Spleen (tissue), 11 donors: ENCODE measurements around the gene LATS1. TPM values are rescaled to one million over a fixed set of nuclear protein-coding genes. Genes with fewer than 3 reads are reported as not detected.

Source experiments
- DNase-seq: peaks from one replicate; pipeline ENCODE4 v3.0.0-alpha.2; 2020
- H3K27ac ChIP-seq, 8 donors: fragments of 200-600 bp; sonication (generic) in 7 of 8; 1 replicate in 4 of 8; 2 replicates in 4 of 8; pipeline versions ENCODE4 v1.5.0 to v1.8.0; 2016 to 2021; ENCODE audit warnings: inconsistent platforms in 4 of 8, mild to moderate bottlenecking in 4 of 8, moderate library complexity in 1 of 8
- H3K27me3 ChIP-seq, 7 donors: fragments of 200-600 bp; sonication (generic) in 6 of 7; replicated peaks in 1 of 7; 1 replicate in 4 of 7; 2 replicates in 3 of 7; pipeline versions ENCODE4 v1.5.0 to v1.8.0; 2016 to 2021; ENCODE audit warnings: inconsistent platforms in 3 of 7, mild to moderate bottlenecking in 1 of 7
- H3K36me3 ChIP-seq, 6 donors: fragments of 200-600 bp; sonication (generic) in 5 of 6; 1 replicate in 4 of 6; 2 replicates in 2 of 6; pipeline versions ENCODE4 v1.5.0 to v1.8.0; 2016 to 2021; ENCODE audit warnings: inconsistent platforms in 2 of 6
- H3K4me1 ChIP-seq, 6 donors: fragments of 200-600 bp; sonication (generic) in 5 of 6; 1 replicate in 3 of 6; 2 replicates in 3 of 6; pipeline versions ENCODE4 v1.5.0 to v1.8.0; 2016 to 2021; ENCODE audit warnings: inconsistent platforms in 3 of 6
- H3K4me3 ChIP-seq, 8 donors: fragments of 200-600 bp; sonication (generic) in 7 of 8; 1 replicate in 4 of 8; 2 replicates in 4 of 8; pipeline versions ENCODE4 v1.5.0 to v1.8.0; 2016 to 2021; ENCODE audit warnings: inconsistent platforms in 4 of 8, mild to moderate bottlenecking in 4 of 8, moderate library complexity in 2 of 8
- H3K9me3 ChIP-seq, 8 donors: fragments of 200-600 bp; sonication (generic) in 7 of 8; 1 replicate in 4 of 8; 2 replicates in 4 of 8; pipeline versions ENCODE4 v1.5.0 to v1.8.0; 2016 to 2021; ENCODE audit warnings: inconsistent platforms in 4 of 8
- CTCF ChIP-seq, 11 experiments: fragments of 200-600 bp in 7 of 11; fragments of 450-650 bp in 4 of 11; sonication (generic) in 4 of 11; IDR thresholded peaks in 8 of 11; conservative IDR thresholded peaks in 3 of 11; 1 replicate in 7 of 11; 2 replicates in 4 of 11; pipeline versions ENCODE4 v1.4.0 to v1.8.0; 2016 to 2021; ENCODE audit warnings: antibody characterized with exemption in 11 of 11, inconsistent platforms in 4 of 11, mild to moderate bottlenecking in 1 of 11
- POLR2A ChIP-seq, 3 donors: fragments of 450-650 bp; IDR thresholded peaks; one replicate each; pipeline ENCODE4 v1.5.1; 2017; ENCODE audit warnings: antibody characterized with exemption in 3 of 3, mild to moderate bottlenecking in 1 of 3
- POLR2AphosphoS5 ChIP-seq, 3 donors: sonication (generic); formaldehyde crosslinking; IDR thresholded peaks; one replicate each; pipeline ENCODE4 v1.5.1; 2017; ENCODE audit warnings: antibody characterized with exemption in 3 of 3
- WGBS, 5 donors: extraction: QIAGEN DNeasy Blood & Tissue Kit in 3 of 5; methylation state at CpG; one replicate each; pipeline versions ENCODE4 v1.1.5 to v1.1.7; 2013 to 2018; 5-methylcytosine and 5-hydroxymethylcytosine counted together
- intact Hi-C: fragments of 100-400 bp; cut with DNase I; formaldehyde crosslinking; loops from one replicate; pipeline ENCODE4 v1.15.0; 2023; ENCODE audit warnings: low total_unique reads
- polyA plus RNA-seq, 3 donors: library from polyadenylated mRNA; stranded (reverse); fragments of 200-250 nt; gene quantifications; one replicate each; pipeline ENCODE4 v1.2.1, GENCODE V29; 2013
- total RNA-seq, 7 donors: library from RNA; depleted of rRNA in 3 of 7; stranded (reverse); fragments of >200 nt in 3 of 7; fragmentation: NEBNext Ultra II Directional in 4 of 7; extraction: Animal tissue kit (Norgen Biotek cat#: 25700) in 4 of 7; gene quantifications; one replicate each; pipeline versions ENCODE4 v1.1.0 to v1.2.1, GENCODE V29; 2016 to 2021
- donor health status: healthy with polysubstance abuse.
- donor health status: DM: no; HTN: no; CAD: no; lungs with moderate emphysema.
- donor health status: DM: no; HTN: no; CAD: no.
- donor health status: Bipolar disorder and iron deficiency.
- donor health status: healthy.
- donor health status: DM: no; HTN: no; CAD: no.
- donor health status: DM: yes; HTN: yes; CAD: no.

LATS1 gene
- total and polyA plus RNA-seq, 10 donors, result 5.0 to 40.9 (median 33.5) TPM

DNA sequence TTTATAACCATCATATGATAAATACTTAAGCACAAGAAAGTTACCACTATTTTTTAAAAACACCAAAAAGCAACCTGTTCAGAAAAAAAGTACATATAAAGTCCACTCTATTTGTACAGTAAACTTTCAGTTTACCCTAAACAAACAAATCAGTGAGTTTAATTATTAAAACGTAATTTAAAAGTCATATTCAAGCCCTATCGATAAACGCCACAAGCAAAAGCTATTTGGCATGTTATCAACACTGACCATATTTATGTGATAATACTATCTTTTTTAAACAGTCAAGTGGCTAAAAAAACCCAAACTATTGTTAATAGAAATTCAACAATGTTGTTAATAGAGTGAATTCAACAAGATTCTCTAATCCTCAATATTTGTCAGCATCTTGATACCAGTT, 71.3 kb downstream of the LATS1 start:
- WGBS, 5 donors, result 87 to 94% (median 93%) methylated on average over 3 of the region's 3 CpGs
- TF ChIP-seq POLR2AphosphoS5 (IDR thresholded peaks at IDR 0.05) (no peak), POLR2A (IDR thresholded peaks at IDR 0.05) (no peak), CTCF (IDR thresholded peaks at IDR 0.05 in 8 of 11, conservative IDR thresholded peaks at IDR 0.05 in 3 of 11) (no peak)
- Histone ChIP-seq H3K36me3 (no peaks in the 10 kb centered on the region), H3K27me3 (no peaks in the 10 kb centered on the region), H3K4me1 (peaks cover 6 to 46% (median 30%) of the 10 kb centered on the region in 6 donors), H3K27ac (no peak overlapping the region), H3K9me3 (no peaks in the 10 kb centered on the region), H3K4me3 (peak overlapping the region in 1 of 8 donors; percentile 94)
- intact Hi-C loops, result loop anchor here (10.0 kb wide), 1 partner anchor 68 kb away; the partner anchor contains the start of gene LATS1
- no peak for DNase-seq

DNA sequence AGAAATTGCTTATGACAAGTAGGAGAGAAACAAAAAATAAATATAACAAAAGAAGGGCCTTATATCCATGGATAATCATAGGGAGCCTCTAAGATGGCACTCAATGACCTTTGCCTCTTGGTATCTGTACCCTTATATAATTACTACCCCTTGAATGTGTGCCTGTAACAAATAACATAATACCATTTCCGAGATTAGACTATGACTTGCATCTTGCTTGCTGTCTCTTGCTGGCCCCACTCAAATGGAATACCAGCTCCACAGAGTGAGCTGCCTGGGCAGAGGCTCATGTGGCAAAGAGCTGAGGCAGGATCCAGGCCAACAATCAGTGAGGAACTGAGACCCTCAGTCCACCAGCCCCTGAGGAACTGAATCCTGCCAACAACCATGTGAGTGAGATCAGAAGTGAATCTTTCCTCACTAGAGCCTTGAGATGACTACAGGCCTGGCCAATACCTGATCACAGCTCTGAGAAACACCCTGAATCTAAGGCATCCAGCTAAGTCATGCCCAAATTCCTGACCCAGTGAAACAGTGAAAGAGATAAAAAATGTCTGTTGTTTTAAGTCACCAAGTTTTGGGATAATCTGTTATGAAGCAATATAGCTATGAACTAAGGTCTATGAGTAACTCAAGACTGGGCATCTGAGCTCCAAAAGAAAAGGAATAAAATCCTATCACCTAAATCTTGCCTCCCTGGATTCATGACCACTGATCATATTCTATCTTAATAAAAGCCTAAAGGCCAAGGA, 74.9 kb downstream of the LATS1 start:
- H3K27ac ChIP-seq, result no peak overlapping the region
- peaks cover 0 to 4% (median under 1%) of the 10 kb centered on the region in 6 donors for H3K36me3 ChIP-seq
- DNase-seq, result no peak
- H3K4me3 ChIP-seq, result no peak overlapping the region
- no peaks in the 10 kb centered on the region for H3K9me3 ChIP-seq
- intact Hi-C loops, result loop anchor here (10.0 kb wide), 1 partner anchor 72 kb away; the partner anchor contains the start of gene LATS1
- TF ChIP-seq CTCF (IDR thresholded peaks at IDR 0.05 in 8 of 11, conservative IDR thresholded peaks at IDR 0.05 in 3 of 11) (no peak), POLR2A (IDR thresholded peaks at IDR 0.05) (no peak), POLR2AphosphoS5 (IDR thresholded peaks at IDR 0.05) (no peak)
- WGBS, 5 donors, result 87 to 100% (median 93%) methylated on average over 1 of the region's 1 CpG
- H3K27me3 ChIP-seq, result no peaks in the 10 kb centered on the region
- H3K4me1 ChIP-seq, result peaks cover 6 to 33% (median 23%) of the 10 kb centered on the region in 6 donors

- no peak overlapping the region for H3K4me3 ChIP-seq
- H3K27ac ChIP-seq, result no peak overlapping the region
- no peak for DNase-seq
- H3K27me3 ChIP-seq, result no peaks in the 10 kb centered on the region
- peaks cover 0 to 66% (median 18%) of the 10 kb centered on the region in 6 donors for H3K36me3 ChIP-seq
- TF ChIP-seq POLR2AphosphoS5 (IDR thresholded peaks at IDR 0.05), result no peak
- TF ChIP-seq POLR2A (IDR thresholded peaks at IDR 0.05), result no peak
- TF ChIP-seq CTCF (IDR thresholded peaks at IDR 0.05 in 8 of 11, conservative IDR thresholded peaks at IDR 0.05 in 3 of 11), result no peak
- H3K4me1 ChIP-seq, result no peaks in the 10 kb centered on the region
- intact Hi-C loops, result no loop called here
- no peaks in the 10 kb centered on the region for H3K9me3 ChIP-seq
- WGBS, 5 donors, result 85 to 91% (median 89%) methylated on average over 2 of the region's 2 CpGs
These were observed 81.8 kb downstream of the LATS1 start for GRCh38 chr6:149636124-149636523.

GRCh38 chr6:149634315-149634714, 83.6 kb downstream of the LATS1 start:
- Histone ChIP-seq H3K4me3 (no peak overlapping the region), H3K27ac (no peak overlapping the region), H3K4me1 (peaks cover 0 to 7% (median 0%) of the 10 kb centered on the region in 6 donors), H3K27me3 (no peaks in the 10 kb centered on the region), H3K9me3 (no peaks in the 10 kb centered on the region), H3K36me3 (peaks cover 0 to 84% (median 22%) of the 10 kb centered on the region in 6 donors)
- DNase-seq, result no peak
- WGBS, 5 donors, result 73 to 97% (median 80%) methylated on average over 1 of the region's 1 CpG
- intact Hi-C loops, result no loop called here
- TF ChIP-seq POLR2A (IDR thresholded peaks at IDR 0.05) (no peak), CTCF (IDR thresholded peaks at IDR 0.05 in 8 of 11, conservative IDR thresholded peaks at IDR 0.05 in 3 of 11) (no peak), POLR2AphosphoS5 (IDR thresholded peaks at IDR 0.05) (no peak)
